Thoracic aorta (tissue), 2 donors: Measurements from ENCODE around the gene MINDY2. TPM values are rescaled to one million over a fixed set of nuclear protein-coding genes. Genes with fewer than 3 reads are reported as not detected.
A peak's percentile ranks its signal among the peaks of the same experiment; 100 is the strongest.

Source experiments
- ATAC-seq: fragments of 150-250 bp; one replicate; pipeline ENCODE4 v1.8.0; 2017; ENCODE audit warnings: low read depth; ENCODE audit not compliant: insufficient number of reproducible peaks, low FRiP score
- DNase-seq: peaks from one replicate; pipeline ENCODE4 v3.0.0-alpha.2; 2020; ENCODE audit warnings: low spot score
- H3K27ac ChIP-seq, 2 donors: fragments of 200-600 bp; sonication (generic); 1 replicate in 1 of 2; 2 replicates in 1 of 2; pipeline ENCODE4 v1.5.1; 2016; ENCODE audit warnings: mild to moderate bottlenecking in 2 of 2, moderate library complexity in 2 of 2
- H3K27me3 ChIP-seq: fragments of 200-600 bp; sonication (generic); replicated peaks from 2 replicates; pipeline ENCODE4 v1.6.0; 2016; ENCODE audit warnings: mild to moderate bottlenecking; ENCODE audit not compliant: insufficient read depth
- H3K36me3 ChIP-seq: fragments of 200-600 bp; sonication (generic); one replicate; pipeline ENCODE4 v1.5.1; 2016
- H3K4me1 ChIP-seq, 2 donors: fragments of 200-600 bp; sonication (generic); 1 replicate in 1 of 2; 2 replicates in 1 of 2; pipeline versions ENCODE4 v1.5.1 to v1.6.0; 2016; ENCODE audit warnings: low read depth in 2 of 2, mild to moderate bottlenecking in 1 of 2; ENCODE audit not compliant: control insufficient read depth in 1 of 2
- H3K4me3 ChIP-seq: fragments of 200-600 bp; sonication (generic); 2 replicates; pipeline ENCODE4 v1.5.1; 2016; ENCODE audit warnings: mild to moderate bottlenecking
- H3K9me3 ChIP-seq: fragments of 200-600 bp; sonication (generic); 2 replicates; pipeline ENCODE4 v1.5.1; 2016
- total RNA-seq, 2 donors: library from RNA; depleted of rRNA; stranded (reverse); fragments of >200 nt; gene quantifications; one replicate each; pipeline versions ENCODE4 v1.1.0 to v1.2.3, GENCODE V29; 2016
- TF ChIP-seq, protein P1 (sequence below): fragments of 200-600 bp; sonication (generic); IDR thresholded peaks from one replicate; pipeline ENCODE4 v1.5.1; 2019; ENCODE audit warnings: antibody characterized with exemption

The MINDY2 gene
- total RNA-seq, 2 donors from 2014 or later, result 32.0 to 39.4 TPM

DNA sequence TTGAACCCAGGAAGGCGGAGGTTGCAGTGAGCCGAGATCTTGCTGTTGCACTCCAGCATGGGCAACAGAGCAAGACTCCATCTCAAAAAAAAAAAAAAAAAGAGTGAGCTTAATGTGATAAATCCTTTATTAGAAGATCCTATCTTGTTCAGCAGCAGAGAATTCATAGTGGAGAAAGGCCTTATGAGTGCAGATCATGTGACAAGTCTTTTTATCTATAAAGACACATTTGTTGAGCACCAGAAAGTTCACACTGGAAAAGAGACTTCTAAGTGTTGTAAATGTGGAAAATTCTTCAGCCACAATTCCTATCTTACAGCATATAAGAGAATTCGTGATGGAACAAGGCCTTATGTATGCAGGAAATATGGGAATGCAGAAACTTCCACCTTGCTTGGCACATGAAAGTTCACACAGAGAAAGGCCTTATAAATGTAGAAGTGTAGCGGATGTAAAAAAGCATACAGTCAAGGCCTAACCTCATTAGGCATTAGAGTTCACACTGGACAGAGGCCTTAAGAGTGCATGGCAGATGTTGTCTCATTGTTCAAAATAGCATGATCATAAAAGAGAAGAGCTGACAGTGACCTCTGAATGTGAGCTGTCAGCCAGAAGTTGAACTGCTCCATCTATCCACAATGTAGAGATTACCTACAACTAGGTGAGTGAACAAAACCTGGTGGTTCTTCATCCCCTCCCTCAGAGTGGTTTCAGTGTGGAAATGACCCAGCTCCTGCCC, 38.3 kb upstream of the MINDY2 start:
- no peaks in the 10 kb centered on the region for H3K36me3 ChIP-seq
- H3K9me3 ChIP-seq, result no peaks in the 10 kb centered on the region
- DNase-seq (no peak), ATAC-seq (no peak)
- H3K4me1 ChIP-seq, result peaks cover 13 to 20% of the 10 kb centered on the region in 2 donors
- H3K27ac ChIP-seq, result peak overlapping the region in 1 of 2 donors; percentile 52
- H3K4me3 ChIP-seq, result no peak overlapping the region
- TF ChIP-seq, protein P1, sequence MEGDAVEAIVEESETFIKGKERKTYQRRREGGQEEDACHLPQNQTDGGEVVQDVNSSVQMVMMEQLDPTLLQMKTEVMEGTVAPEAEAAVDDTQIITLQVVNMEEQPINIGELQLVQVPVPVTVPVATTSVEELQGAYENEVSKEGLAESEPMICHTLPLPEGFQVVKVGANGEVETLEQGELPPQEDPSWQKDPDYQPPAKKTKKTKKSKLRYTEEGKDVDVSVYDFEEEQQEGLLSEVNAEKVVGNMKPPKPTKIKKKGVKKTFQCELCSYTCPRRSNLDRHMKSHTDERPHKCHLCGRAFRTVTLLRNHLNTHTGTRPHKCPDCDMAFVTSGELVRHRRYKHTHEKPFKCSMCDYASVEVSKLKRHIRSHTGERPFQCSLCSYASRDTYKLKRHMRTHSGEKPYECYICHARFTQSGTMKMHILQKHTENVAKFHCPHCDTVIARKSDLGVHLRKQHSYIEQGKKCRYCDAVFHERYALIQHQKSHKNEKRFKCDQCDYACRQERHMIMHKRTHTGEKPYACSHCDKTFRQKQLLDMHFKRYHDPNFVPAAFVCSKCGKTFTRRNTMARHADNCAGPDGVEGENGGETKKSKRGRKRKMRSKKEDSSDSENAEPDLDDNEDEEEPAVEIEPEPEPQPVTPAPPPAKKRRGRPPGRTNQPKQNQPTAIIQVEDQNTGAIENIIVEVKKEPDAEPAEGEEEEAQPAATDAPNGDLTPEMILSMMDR, result no peak
- no peaks in the 10 kb centered on the region for H3K27me3 ChIP-seq

DNA sequence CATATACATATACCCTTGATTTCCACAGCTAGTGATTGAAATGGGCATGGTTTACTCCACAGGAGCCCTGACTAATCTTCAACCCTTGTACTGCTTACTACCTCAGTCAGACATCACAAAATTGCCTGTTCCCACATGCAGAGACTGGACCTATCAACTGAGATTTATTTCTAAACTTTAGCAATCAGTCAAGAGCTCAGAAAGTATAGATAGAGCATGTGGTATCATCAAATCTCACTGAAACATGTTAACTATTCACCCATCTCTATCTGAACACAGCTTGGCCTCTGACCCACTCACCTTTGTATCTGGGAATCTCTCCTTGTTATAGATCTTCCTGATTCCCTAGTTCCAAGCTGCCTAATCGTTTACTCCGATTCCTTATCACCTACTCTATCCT, 36.2 kb upstream of the MINDY2 start:
- TF ChIP-seq, protein P1, result no peak
- Histone ChIP-seq H3K36me3 (no peaks in the 10 kb centered on the region), H3K27me3 (no peaks in the 10 kb centered on the region), H3K27ac (no peak overlapping the region), H3K4me1 (peaks cover 13 to 33% of the 10 kb centered on the region in 2 donors), H3K4me3 (no peak overlapping the region), H3K9me3 (no peaks in the 10 kb centered on the region)
- ATAC-seq (no peak), DNase-seq (no peak)

DNA sequence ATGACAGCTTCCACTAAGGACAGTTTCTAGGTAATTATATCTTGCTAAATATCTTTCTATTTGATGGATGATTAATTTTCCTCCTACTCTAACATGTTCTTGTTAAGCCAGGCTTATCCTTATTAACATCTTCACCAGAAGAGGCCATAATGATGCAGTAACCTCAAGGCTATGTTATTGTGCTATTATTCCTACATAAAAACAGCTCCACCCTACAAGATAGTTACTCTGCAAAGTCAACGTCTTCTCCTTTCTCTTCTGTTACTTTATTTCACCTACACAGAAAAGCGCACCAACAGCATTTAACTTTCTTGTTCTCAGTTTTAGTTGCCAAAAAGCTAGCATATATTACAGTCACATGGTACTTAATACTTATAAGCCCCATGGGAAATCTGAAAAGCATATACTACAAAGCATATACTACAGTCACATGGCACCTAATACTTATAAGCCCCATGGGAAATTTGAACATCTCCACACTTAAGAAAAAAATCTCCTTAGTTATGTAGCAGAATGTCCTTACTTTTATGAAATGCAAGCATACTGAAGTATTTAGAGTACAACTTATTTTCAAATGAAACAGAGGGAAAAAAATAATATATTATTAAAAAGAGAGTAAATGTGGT, 35.0 kb upstream of the MINDY2 start:
- Histone ChIP-seq H3K4me3 (no peak overlapping the region), H3K27me3 (no peaks in the 10 kb centered on the region), H3K27ac (no peak overlapping the region), H3K36me3 (no peaks in the 10 kb centered on the region), H3K4me1 (peaks cover 12 to 32% of the 10 kb centered on the region in 2 donors), H3K9me3 (no peaks in the 10 kb centered on the region)
- ATAC-seq, result no peak
- no peak for DNase-seq
- TF ChIP-seq, protein P1, result no peak

DNA sequence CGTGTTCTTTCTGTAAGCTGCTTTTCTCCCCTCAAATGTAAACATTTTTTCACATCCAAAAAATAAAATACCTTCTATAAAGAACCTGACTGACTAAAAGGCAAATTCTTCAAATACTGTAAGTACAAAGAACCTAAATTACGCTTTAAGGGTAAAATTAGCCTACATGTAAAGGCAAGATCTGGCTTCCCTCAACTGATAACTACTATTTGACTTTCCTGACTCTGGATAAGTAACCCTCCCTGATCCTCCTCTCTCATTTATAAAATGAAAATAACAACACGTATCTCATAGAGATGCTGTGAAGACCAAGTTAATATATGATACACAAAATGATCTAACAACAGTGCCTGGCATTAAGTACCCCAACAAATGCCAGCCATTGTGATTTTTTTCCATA, 33.8 kb upstream of the MINDY2 start:
- TF ChIP-seq, protein P1, result no peak
- ATAC-seq, result no peak
- no peaks in the 10 kb centered on the region for H3K9me3 ChIP-seq
- H3K36me3 ChIP-seq, result no peaks in the 10 kb centered on the region
- H3K4me1 ChIP-seq, result peaks cover 3 to 28% of the 10 kb centered on the region in 2 donors
- no peak overlapping the region for H3K27ac ChIP-seq
- no peak overlapping the region for H3K4me3 ChIP-seq
- no peaks in the 10 kb centered on the region for H3K27me3 ChIP-seq
- no peak for DNase-seq

DNA sequence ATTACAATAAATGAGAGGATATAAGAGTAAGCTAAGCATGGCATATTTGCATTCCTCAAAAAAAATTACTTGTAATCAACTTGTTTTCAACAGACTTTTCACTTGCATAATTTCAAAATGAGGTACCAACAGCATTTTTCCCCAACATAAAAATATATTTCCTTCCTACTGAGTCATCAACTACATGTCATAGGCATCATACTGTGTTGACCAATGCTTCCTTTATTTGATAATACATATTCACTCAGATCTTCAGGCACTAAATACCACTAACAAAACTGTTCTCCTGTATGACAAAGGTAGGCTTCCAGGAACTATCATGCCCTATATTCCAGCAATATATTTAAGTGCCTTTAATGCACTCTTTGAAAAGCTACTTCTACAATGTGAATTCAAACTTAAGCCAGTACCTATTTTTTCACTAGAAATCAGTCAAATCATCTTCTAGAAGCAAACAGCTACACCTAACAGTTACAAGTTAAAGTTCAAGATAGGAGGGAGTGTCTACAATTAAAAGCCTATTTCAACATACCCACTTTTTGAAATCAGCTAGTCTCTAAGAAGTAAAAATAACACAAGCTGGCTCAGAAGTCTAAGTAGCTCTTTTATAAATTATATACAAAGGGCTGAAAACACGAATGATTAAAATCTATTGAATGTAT, 32.9 kb upstream of the MINDY2 start:
- Histone ChIP-seq H3K27me3 (no peaks in the 10 kb centered on the region), H3K4me1 (peaks cover 5 to 36% of the 10 kb centered on the region in 2 donors), H3K9me3 (no peaks in the 10 kb centered on the region), H3K27ac (no peak overlapping the region), H3K36me3 (no peaks in the 10 kb centered on the region), H3K4me3 (no peak overlapping the region)
- TF ChIP-seq, protein P1, result no peak
- DNase-seq (no peak), ATAC-seq (no peak)
